ENCODE measurements around the gene COL23A1.
A peak's percentile ranks its signal among the peaks of the same experiment; 100 is the strongest.

The COL23A1 gene

DNA sequence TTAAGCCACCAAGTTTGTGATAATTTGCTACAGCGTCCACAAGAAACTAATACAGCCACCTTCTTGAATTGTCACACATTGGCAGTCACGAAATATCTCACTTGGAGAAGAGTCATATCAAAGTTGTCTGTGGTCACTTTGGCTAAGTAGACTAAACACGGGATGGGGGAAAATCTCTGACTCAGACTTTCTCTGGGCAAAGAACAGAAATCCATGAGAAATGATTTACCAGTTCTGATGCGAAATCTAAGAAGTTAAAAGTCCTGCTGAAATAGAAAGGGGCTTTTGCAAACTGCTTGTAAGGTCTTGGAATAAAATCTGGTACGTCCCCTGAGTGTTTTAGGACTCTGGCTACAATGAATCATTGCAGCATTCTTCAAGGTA is 158.4 kb downstream of the COL23A1 start:
- Mint-ChIP-seq H3K9me3 (peaks cover 7% of the 10 kb centered on the region), H3K4me3 (no peak overlapping the region), H3K27ac (peak overlapping the region; percentile 89), H3K36me3 (ENCODE audit: low read depth) (no peaks in the 10 kb centered on the region), H3K4me1 (peaks cover 87% of the 10 kb centered on the region), H3K27me3 (ENCODE audit: low read depth, poor library complexity) (peaks cover 21% of the 10 kb centered on the region)
- no peak for DNase-seq
- TF ChIP-seq, protein P1, sequence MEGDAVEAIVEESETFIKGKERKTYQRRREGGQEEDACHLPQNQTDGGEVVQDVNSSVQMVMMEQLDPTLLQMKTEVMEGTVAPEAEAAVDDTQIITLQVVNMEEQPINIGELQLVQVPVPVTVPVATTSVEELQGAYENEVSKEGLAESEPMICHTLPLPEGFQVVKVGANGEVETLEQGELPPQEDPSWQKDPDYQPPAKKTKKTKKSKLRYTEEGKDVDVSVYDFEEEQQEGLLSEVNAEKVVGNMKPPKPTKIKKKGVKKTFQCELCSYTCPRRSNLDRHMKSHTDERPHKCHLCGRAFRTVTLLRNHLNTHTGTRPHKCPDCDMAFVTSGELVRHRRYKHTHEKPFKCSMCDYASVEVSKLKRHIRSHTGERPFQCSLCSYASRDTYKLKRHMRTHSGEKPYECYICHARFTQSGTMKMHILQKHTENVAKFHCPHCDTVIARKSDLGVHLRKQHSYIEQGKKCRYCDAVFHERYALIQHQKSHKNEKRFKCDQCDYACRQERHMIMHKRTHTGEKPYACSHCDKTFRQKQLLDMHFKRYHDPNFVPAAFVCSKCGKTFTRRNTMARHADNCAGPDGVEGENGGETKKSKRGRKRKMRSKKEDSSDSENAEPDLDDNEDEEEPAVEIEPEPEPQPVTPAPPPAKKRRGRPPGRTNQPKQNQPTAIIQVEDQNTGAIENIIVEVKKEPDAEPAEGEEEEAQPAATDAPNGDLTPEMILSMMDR (IDR thresholded peaks at IDR 0.05): no peak

DNA sequence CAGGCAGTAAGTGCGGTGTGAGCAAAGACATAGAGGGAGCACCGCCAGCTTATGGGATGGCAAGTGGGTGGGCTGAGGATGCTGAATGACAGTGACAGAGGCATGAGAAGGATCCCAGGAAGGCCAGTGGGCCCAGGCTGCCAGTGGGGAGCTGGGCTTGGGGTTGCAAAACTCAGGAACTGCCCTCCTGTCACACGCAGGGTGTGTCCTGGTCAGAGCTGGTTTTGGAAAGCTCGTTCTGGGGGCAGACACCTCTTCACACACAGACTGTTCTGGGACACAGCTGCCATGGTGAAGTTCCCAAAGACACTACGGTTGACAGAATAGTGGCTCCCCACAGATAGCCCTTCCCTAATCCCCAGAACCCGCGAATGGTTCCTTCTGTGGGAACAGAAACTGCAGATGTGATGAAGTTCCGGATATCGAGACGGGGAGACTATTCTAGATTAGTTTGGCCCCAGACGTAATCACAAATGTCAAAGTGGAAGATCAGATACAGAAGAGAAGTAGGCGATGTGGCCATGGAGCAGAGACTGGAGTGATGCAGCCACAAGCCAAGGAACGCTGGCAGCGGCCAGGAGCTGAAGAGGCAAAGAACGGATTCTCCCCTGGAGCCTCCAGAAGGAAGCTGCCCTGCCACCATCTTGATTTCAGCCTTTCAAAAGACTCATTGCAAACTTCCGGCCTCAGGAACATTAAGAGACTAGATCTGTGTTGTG is 159.0 kb downstream of the COL23A1 start:
- no peak for DNase-seq
- Mint-ChIP-seq H3K4me1 (peaks cover 84% of the 10 kb centered on the region), H3K36me3 (ENCODE audit: low read depth) (no peaks in the 10 kb centered on the region), H3K27me3 (ENCODE audit: low read depth, poor library complexity) (peaks cover 21% of the 10 kb centered on the region), H3K27ac (peak overlapping the region; percentile 64), H3K9me3 (peaks cover 7% of the 10 kb centered on the region), H3K4me3 (no peak overlapping the region)
- TF ChIP-seq, protein P1 (IDR thresholded peaks at IDR 0.05): no peak

DNA sequence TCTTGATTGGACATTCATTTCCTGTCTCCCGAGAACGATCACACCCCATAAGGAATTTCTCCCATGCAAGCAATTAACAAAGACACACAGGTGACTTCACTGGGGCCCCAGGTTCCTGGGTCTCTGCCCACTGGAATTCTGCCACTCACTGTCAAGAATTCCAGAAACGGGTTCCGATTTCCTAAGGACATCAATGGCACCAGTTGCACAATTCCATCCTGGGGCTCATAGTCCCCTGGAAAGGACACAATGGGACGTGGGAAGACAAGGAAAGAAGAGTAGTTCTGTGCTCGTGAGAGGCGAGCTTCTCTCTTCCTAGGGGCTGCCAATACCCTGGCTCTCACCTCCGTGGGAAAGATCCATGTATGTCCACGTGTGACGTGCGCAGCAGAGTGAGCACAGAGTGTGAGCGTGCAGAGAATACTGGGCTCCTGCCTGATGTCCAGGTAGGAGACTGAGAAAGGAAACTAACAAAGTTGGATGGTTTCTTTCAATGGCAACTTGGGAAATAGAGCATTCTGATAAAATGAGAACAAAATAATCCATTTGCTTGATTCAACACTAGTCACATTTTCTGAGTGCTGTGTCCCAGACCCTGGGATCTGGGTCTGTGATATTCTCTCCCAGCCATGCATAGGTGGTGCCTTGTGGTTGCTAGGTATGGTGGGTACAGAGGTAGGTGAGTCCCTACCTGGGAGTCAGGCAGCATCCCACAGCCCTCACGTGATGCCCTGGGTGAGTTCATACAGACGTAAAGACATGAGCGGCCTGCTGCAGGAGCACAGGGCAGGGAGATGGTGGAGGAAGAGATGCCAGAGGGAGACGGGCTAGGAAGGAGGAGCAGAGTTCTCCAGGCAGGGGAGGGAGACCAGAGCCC is 159.8 kb downstream of the COL23A1 start:
- Mint-ChIP-seq H3K27ac (peak overlapping the region; percentile 82), H3K4me1 (peaks cover 84% of the 10 kb centered on the region), H3K27me3 (ENCODE audit: low read depth, poor library complexity) (peaks cover 18% of the 10 kb centered on the region), H3K36me3 (ENCODE audit: low read depth) (no peaks in the 10 kb centered on the region), H3K4me3 (no peak overlapping the region), H3K9me3 (peaks cover 7% of the 10 kb centered on the region)
- TF ChIP-seq, protein P1 (IDR thresholded peaks at IDR 0.05): no peak
- DNase-seq: no peak

DNA sequence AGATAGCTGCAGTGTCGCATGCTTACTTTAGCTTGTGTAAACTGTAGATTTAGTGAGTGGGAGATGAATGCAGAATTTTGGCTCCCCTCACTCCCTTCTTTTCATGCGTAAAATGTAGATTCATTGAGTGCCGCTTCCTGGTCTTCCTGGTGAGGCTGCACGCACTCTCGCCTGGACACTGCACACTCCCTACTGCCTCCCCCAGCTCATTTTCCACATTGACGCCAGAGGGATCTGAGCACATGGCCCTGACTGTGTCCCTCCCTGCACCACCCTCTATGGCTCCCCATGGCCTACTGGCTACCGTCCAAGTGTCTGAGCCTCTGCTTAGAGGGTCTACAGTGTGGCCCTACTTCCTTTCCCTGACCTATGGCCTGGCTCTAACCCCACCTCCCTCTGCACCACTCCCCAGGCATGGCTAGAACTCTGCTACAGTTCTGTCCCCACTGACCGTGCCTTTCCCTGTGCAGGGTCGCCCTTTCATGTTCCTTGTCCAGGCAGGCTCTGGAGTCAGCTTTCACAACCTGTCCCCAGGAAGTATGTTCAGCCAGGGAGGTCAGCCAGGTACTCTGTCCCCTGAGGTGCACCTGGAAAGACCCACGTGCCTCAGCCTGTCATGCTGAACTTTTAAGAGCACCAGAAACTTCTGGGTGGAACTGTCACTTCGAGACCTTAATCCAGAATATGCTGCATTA is 160.6 kb downstream of the COL23A1 start:
- H3K4me3 Mint-ChIP-seq: no peak overlapping the region
- peaks cover 18% of the 10 kb centered on the region for H3K27me3 Mint-ChIP-seq (ENCODE audit: low read depth, poor library complexity)
- H3K9me3 Mint-ChIP-seq: peaks cover 7% of the 10 kb centered on the region
- H3K4me1 Mint-ChIP-seq: peaks cover 80% of the 10 kb centered on the region
- no peaks in the 10 kb centered on the region for H3K36me3 Mint-ChIP-seq (ENCODE audit: low read depth)
- no peak for DNase-seq
- H3K27ac Mint-ChIP-seq: peak overlapping the region; percentile 82
- TF ChIP-seq, protein P1 (IDR thresholded peaks at IDR 0.05): no peak

DNA sequence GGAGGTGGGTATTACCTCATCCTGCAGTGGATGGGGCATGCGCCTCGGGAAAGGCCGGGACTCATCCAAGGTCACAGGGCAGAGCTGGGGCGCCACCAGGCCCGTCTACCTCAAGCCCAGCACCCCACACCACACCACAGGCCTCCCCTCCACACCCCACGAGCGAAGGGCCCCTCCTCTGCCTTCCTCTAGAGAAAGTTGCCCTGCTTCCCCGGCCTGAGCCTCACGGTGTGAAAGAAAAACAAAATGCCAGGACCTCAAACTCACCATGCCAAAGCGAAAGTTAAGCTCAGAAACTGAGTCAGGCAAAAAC is 161.1 kb downstream of the COL23A1 start:
- H3K4me1 Mint-ChIP-seq: peaks cover 80% of the 10 kb centered on the region
- TF ChIP-seq, protein P1 (IDR thresholded peaks at IDR 0.05): no peak
- no peak for DNase-seq
- H3K27ac Mint-ChIP-seq: peak overlapping the region; percentile 82
- no peak overlapping the region for H3K4me3 Mint-ChIP-seq
- H3K36me3 Mint-ChIP-seq (ENCODE audit: low read depth): no peaks in the 10 kb centered on the region
- peaks cover 7% of the 10 kb centered on the region for H3K9me3 Mint-ChIP-seq
- H3K27me3 Mint-ChIP-seq (ENCODE audit: low read depth, poor library complexity): peaks cover 16% of the 10 kb centered on the region

Data from nephron progenitor cell (in vitro differentiated cells).